HG03139 (cell line): Measurements from ENCODE around the gene SAYSD1.
"Not testable (repeated sequence)": the region's sequence is repeated elsewhere in the genome, so short reads cannot be mapped to it uniquely, and the experiment has no call there.

Source experiments
- ATAC-seq: cut with Tn5 transposase; IDR thresholded peaks from one replicate; pipeline ENCODE4 v1.9.1; 2021; ENCODE audit not compliant: unreplicated experiment

Gene SAYSD1, protein sequence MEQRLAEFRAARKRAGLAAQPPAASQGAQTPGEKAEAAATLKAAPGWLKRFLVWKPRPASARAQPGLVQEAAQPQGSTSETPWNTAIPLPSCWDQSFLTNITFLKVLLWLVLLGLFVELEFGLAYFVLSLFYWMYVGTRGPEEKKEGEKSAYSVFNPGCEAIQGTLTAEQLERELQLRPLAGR

GRCh38 chr6:39114704-39115599 is at the start of gene SAYSD1:
Gene SAYSD1 (minus strand): TSS chr6:39115186. CDS start chr6:39115089, 97 bp downstream.
- ATAC-seq, result peak; percentile 89

GRCh38 chr6:39157511-39157910 is 42.5 kb upstream of the SAYSD1 start:
- ATAC-seq, result no peak

GRCh38 chr6:39156801-39157200 is 41.8 kb upstream of the SAYSD1 start:
- ATAC-seq, result no peak

DNA sequence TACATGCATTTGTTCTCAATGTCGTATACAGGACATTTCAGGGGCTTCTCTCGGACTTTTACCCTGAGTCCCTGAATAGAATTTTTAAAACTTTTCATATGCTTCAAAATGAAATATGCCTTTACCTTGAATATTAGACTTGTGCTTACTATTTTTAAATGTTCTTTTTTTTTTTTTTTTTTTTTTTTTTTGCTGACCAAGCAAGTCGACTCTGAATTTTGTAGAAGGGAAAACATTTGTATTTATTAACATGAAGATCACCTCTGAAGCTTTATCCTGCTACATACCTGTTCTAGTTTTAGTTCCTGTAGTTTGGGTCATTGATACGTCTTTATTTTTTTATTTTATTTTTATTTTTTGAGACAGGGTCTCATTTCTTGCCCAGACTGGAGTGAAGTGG is 39.7 kb upstream of the SAYSD1 start:
- no peak for ATAC-seq

- ATAC-seq, result no peak
These were observed 38.9 kb upstream of the SAYSD1 start for GRCh38 chr6:39153766-39154397.

GRCh38 chr6:39152262-39152661 is 37.3 kb upstream of the SAYSD1 start:
- ATAC-seq, result no peak

DNA sequence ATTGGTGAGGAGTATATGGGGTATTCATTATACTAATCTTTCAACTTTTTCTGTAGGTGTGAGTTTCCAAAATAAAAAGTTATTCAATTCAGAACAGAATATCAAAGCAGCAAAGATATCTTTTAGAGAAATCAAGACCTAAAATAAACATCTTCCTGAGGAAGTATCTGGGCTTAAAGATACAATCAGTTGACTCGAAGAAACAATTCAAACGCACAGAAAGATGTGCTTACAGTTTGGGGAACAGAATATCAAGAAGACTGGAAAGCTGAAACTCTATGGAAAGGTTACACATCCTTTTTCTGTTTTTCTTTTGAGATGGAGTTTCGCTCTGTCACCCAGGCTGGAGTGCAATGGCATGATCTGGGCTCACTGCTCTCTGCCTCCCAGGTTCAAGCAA is 36.2 kb upstream of the SAYSD1 start:
- no peak for ATAC-seq

GRCh38 chr6:39144481-39145173 is 29.6 kb upstream of the SAYSD1 start:
- ATAC-seq, result no peak

- ATAC-seq, result no peak
These were observed 28.4 kb upstream of the SAYSD1 start for GRCh38 chr6:39143238-39143930.

- ATAC-seq, result no peak
These were observed 25.7 kb upstream of the SAYSD1 start for GRCh38 chr6:39140556-39141167.

- no peak for ATAC-seq
These were observed 22.3 kb upstream of the SAYSD1 start for GRCh38 chr6:39137245-39137644.

DNA sequence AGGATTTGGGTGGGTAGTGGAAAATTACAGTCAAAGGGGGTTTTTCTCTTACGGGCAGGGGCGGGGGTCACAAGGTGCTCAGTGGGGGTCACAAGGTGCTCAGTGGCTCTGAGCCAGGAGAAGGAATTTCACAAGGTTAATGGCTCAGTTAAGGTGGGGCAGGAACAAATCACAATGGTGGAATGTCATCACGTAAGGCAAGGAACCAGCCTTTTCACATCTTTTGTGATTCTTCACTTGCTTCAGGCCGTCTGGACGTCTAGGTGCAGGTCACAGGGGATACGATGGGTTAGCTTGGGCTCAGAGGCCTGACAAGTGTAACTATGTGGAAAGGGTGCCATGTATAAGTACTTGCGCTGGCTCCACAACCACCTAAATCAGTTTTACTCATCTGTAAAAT is 21.2 kb upstream of the SAYSD1 start:
- ATAC-seq, result not testable (repeated sequence)

DNA sequence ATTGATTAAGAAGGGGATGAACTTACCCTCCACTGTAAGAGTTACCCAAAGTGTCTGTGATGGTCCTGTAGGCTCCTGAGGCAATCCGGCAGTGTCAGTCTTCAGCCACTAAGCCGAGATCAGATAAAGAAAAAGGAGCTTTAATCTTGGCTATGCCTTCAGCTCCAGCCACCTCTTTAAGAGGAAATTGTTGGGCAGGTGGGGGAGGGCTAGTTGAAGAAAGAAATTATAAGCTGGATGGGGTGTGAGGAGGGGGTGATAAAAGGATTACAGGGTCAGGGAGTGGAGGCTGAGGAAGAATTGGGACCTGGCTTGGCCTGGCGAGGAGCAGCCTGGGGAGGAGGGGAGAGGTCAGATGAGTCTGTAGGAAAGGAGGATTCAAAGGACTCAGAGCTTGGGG is 19.8 kb upstream of the SAYSD1 start:
- ATAC-seq, result not testable (repeated sequence)

DNA sequence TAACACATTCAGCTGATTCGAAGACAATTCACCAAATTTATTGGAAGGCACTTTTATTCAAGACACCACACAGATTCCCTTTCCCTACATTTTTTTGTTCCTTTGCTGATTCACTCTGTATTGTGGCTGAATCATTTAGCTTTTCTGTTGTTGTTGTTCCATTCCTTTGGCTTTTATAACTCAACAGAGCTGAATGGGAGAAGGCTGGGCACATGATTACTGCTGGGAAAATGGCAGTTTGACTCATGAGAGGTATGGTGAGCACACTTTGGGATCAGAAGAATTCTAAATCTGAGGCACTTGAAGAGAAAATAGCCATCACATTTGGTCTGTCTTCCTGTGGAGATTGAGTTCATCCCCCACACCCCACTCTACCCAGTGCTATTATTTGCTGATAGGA is 15.7 kb upstream of the SAYSD1 start:
- no peak for ATAC-seq

DNA sequence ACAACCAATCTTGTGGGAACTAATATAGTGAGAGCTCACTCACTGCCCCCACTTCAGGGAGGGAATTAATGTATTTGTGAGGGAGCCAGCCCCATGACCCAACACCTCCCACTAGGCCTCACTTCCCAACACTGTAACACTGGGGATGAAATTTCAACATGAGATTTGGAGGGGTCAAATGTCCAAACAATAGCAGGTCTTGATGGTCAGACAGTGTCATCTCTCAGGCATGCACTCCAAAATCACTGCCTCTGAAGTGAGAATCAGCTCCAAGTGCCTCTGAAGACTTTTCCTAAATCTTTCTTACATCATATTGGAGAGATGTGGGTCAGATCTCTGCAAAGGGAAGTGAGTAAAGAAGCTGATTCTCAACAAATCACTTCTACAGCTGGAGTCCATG is 13.8 kb upstream of the SAYSD1 start:
- ATAC-seq, result no peak

DNA sequence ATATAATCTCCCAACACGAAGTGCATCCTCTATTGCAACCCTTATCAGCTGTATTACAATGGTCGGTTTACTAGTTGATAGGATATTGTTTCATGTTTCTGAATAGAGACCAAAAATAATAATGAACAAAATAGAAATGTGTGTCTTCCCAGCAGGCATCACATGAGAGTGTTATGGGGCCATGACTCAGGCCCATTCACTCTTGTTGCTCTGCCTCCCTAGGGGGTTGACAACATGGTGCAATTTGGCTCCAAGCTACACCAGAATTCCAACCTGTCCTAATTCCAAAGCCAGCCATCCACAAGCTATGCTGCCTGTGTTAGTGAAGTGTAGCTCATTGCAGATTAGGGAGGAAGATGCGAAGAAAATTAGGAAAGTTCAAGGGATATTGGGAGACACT is 13.1 kb upstream of the SAYSD1 start:
- ATAC-seq, result no peak

DNA sequence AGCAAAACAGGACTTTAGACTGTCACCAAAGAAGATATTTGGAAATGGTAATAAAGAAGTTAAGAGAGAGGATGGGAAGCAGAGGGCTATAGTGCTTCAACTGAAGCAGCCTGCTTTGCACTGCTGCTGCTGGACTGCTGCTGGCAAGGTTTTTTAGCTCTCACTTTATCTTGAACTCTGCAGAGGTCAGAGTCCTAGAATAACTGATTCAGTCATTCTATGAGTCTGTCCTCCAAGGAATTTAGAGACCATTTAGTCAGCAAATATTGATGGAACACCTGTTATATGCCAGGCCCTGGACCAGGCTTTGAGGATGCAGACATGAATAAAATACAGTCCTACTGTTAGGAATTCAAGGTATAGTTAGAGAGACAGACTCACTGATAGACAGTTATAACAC is 9.1 kb upstream of the SAYSD1 start:
- no peak for ATAC-seq

- ATAC-seq, result no peak
These were observed 3.9 kb upstream of the SAYSD1 start for GRCh38 chr6:39118921-39119320.

DNA sequence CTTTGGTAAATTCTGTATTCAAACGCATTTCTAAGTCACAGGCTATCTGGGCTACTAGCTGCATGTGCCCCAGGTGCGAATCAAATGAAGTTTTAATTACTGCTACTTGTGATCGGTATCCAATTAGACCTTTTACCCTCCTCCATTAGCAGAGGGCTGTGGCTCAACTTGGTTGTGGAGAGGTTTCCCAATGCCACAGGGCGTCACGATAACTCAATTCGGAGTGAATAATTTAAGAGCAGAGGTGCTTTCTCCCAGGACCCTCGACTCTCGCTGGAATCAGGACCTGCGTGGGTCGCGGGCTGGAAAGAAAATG is 640 bp downstream of the SAYSD1 start:
- peak; percentile 5 for ATAC-seq

GRCh38 chr6:39113788-39114187 is 1.2 kb downstream of the SAYSD1 start:
- no peak for ATAC-seq

GRCh38 chr6:39111280-39111679 is 3.7 kb downstream of the SAYSD1 start:
- no peak for ATAC-seq
